ENCODE measurements around the gene LAMA1.

Gene LAMA1

GRCh38 chr18:7004009-7004408 lies 113.6 kb downstream of the LAMA1 start:
- no peak overlapping the region for H3K4me3 ChIP-seq (replicated peaks; ENCODE audit: low read depth, low read length)
- no peak for DNase-seq (ENCODE audit: extremely low read depth, low read depth)
- no peak for TF ChIP-seq CTCF (IDR thresholded peaks at IDR 0.05; ENCODE audit: low read depth, low read length, missing control alignments)

- no peak for TF ChIP-seq CTCF (IDR thresholded peaks at IDR 0.05; ENCODE audit: low read depth, low read length, missing control alignments)
- H3K4me3 ChIP-seq (replicated peaks; ENCODE audit: low read depth, low read length), result no peak overlapping the region
- DNase-seq (ENCODE audit: extremely low read depth, low read depth), result no peak
Measured at GRCh38 chr18:7002107-7002506, 115.5 kb downstream of the LAMA1 start.

- DNase-seq (ENCODE audit: extremely low read depth, low read depth), result no peak
- peak; percentile 43 for TF ChIP-seq CTCF (IDR thresholded peaks at IDR 0.05; ENCODE audit: low read depth, low read length, missing control alignments)
- H3K4me3 ChIP-seq (replicated peaks; ENCODE audit: low read depth, low read length), result no peak overlapping the region
Measured at GRCh38 chr18:7000484-7001096, 117.0 kb downstream of the LAMA1 start.

- no peak for DNase-seq (ENCODE audit: extremely low read depth, low read depth)
- H3K4me3 ChIP-seq (replicated peaks; ENCODE audit: low read depth, low read length), result no peak overlapping the region
- no peak for TF ChIP-seq CTCF (IDR thresholded peaks at IDR 0.05; ENCODE audit: low read depth, low read length, missing control alignments)
Measured at GRCh38 chr18:6997808-6998207, 119.8 kb downstream of the LAMA1 start.

- H3K4me3 ChIP-seq (replicated peaks; ENCODE audit: low read depth, low read length), result no peak overlapping the region
- no peak for DNase-seq (ENCODE audit: extremely low read depth, low read depth)
- TF ChIP-seq CTCF (IDR thresholded peaks at IDR 0.05; ENCODE audit: low read depth, low read length, missing control alignments), result no peak
Measured at GRCh38 chr18:6994771-6995430, 122.7 kb downstream of the LAMA1 start.

- DNase-seq (ENCODE audit: extremely low read depth, low read depth), result no peak
- TF ChIP-seq CTCF (IDR thresholded peaks at IDR 0.05; ENCODE audit: low read depth, low read length, missing control alignments), result no peak
- H3K4me3 ChIP-seq (replicated peaks; ENCODE audit: low read depth, low read length), result no peak overlapping the region
Measured at GRCh38 chr18:6994056-6994770, 123.4 kb downstream of the LAMA1 start.
